Activated CD4-positive, alpha-beta memory T cell treated with anti-CD3 and anti-CD28 coated beads, Interleukin-2, amount 10 ng/mL, durations not matched to agents 7 days and 5 days (primary cell): ENCODE measurements around the gene EPB41L4B. TPM values are rescaled to one million over a fixed set of nuclear protein-coding genes. Genes with fewer than 3 reads are reported as not detected.
"Not testable (repeated sequence)": the region's sequence is repeated elsewhere in the genome, so short reads cannot be mapped to it uniquely, and the experiment has no call there.

Experiments used
- CTCF ChIA-PET: fragments of 350-600 bp; sonication (Branson Sonifier 250); formaldehyde crosslinking; loops from one replicate; lab custom pipeline; 2021; ENCODE audit warnings: antibody characterized with exemption, inconsistent platforms; lab: Charles Lee
- POLR2A ChIA-PET: fragments of 350-600 bp; sonication (Branson Sonifier 250); formaldehyde crosslinking; loops from one replicate; lab custom pipeline; 2021; ENCODE audit warnings: antibody characterized with exemption; lab: Charles Lee
- DNase-seq: peaks from one replicate; pipeline ENCODE4 v3.0.0-alpha.2; 2020
- H3K27ac Mint-ChIP-seq: one replicate; pipeline ENCODE4 v1.8.0; 2021; ENCODE audit warnings: mild to moderate bottlenecking, mixed read lengths
- H3K27me3 Mint-ChIP-seq: one replicate; pipeline ENCODE4 v1.8.0; 2021; ENCODE audit warnings: mixed read lengths
- H3K36me3 Mint-ChIP-seq: one replicate; pipeline ENCODE4 v1.8.0; 2021; ENCODE audit warnings: low read depth, mixed read lengths
- H3K4me1 Mint-ChIP-seq: one replicate; pipeline ENCODE4 v1.8.0; 2021; ENCODE audit warnings: mixed read lengths
- H3K4me3 Mint-ChIP-seq: one replicate; pipeline ENCODE4 v1.8.0; 2021; ENCODE audit warnings: mild to moderate bottlenecking, mixed read lengths
- H3K9me3 Mint-ChIP-seq: one replicate; pipeline ENCODE4 v1.8.0; 2021; ENCODE audit warnings: mixed read lengths
- total RNA-seq, 2 experiments: library from RNA; stranded (reverse); gene quantifications; one replicate each; pipeline ENCODE4 v1.2.3, GENCODE V29; 2021

The EPB41L4B gene
- total RNA-seq, 2 experiments from 2014 or later, result 0.08 to 0.18 TPM

DNA sequence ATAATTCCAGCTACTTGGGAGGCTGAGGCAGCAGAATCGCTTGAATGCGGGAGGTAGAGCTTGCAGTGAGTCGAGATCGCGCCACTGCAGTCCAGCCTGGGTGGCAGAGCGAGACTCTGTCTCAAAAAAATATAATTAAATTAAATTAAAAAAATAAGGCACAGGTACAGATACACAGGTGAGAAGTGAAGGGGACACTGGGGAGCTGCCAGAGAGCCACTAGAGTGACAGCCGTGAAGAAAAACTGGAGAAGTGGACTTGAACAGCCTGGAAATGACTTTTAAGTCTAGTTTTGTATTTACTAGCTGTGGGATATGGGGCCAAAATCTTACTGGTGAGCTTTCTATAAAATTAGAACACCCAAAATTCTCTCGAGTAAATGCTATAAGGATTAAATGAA is 15.1 kb downstream of the EPB41L4B start:
- DNase-seq, result no peak
- Mint-ChIP-seq H3K4me3 (no peak overlapping the region), H3K9me3 (no peaks in the 10 kb centered on the region), H3K27ac (no peak overlapping the region), H3K27me3 (peaks cover 21% of the 10 kb centered on the region), H3K4me1 (no peaks in the 10 kb centered on the region), H3K36me3 (no peaks in the 10 kb centered on the region)
- ChIA-PET POLR2A (no interaction called here), CTCF (no interaction called here)

DNA sequence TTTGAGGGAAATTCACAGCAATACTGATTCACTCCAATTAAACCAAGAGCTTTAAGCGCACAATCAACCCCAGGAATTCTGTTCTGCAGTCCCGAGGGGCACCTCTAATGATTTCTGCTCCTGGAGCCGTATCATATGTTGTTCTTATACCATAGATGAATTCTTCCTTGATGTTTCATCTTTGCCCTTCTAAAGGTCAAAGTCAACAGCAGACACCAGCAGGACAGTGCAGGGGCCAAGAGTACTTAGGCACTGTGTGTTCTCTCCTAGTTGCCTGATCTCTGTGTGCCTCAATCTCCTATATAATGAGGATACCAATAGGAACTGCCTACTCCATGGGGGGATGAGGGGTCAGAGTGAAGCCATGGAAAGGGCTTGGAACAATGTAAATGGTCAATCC is 16.5 kb downstream of the EPB41L4B start:
- ChIA-PET CTCF (no interaction called here), POLR2A (no interaction called here)
- H3K9me3 Mint-ChIP-seq, result no peaks in the 10 kb centered on the region
- no peak overlapping the region for H3K4me3 Mint-ChIP-seq
- H3K27ac Mint-ChIP-seq, result no peak overlapping the region
- DNase-seq, result no peak
- H3K4me1 Mint-ChIP-seq, result no peaks in the 10 kb centered on the region
- peaks cover 17% of the 10 kb centered on the region for H3K27me3 Mint-ChIP-seq
- H3K36me3 Mint-ChIP-seq, result no peaks in the 10 kb centered on the region

DNA sequence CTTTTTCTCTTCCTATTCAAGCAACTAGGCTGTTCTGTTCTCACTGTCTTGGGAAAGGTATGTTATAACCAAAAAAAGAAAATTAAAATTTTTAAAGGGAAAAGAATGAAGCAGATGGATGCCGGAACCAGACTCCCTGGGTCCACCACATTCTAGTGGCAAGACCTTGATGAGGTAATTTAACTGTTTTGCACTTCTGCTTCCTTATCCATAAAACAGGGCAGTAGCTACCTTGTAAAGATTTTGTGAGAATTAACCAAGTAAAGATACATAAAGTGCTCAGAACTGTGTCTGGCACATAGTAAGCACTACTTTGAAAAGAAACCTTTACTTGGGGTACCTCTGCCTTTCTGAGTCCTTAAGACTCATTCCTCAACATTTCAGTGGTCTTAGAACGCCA is 17.0 kb downstream of the EPB41L4B start:
- CTCF ChIA-PET, result no interaction called here
- POLR2A ChIA-PET, result no interaction called here

DNA sequence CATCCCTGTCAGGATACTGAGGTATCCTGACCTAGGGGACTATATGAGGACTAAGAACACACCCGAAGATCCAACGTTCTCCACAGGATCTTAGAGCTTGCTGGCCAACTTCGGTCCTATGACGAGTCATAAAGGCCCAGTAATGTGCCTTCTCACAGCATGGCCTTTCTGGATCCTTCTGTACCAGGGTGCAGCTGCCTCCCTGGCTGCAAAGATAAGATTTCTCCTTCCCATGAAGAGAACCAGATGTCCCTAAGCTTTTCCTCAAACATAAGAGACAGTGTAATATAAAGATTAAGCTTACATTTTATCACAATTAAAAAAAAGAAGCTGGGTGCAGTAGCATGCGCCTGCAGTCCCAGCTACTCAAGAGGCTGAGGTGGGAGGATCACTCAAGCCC is 18.3 kb downstream of the EPB41L4B start:
- H3K27me3 Mint-ChIP-seq, result peaks cover 15% of the 10 kb centered on the region
- POLR2A ChIA-PET, result no interaction called here

More for the DNA sequence above, 17.0 kb downstream of the EPB41L4B start:
- no peaks in the 10 kb centered on the region for H3K4me1 Mint-ChIP-seq
- no peak overlapping the region for H3K27ac Mint-ChIP-seq
- no peaks in the 10 kb centered on the region for H3K9me3 Mint-ChIP-seq
- H3K4me3 Mint-ChIP-seq, result no peak overlapping the region
- H3K36me3 Mint-ChIP-seq, result no peaks in the 10 kb centered on the region
- peaks cover 17% of the 10 kb centered on the region for H3K27me3 Mint-ChIP-seq
- DNase-seq, result no peak

DNA sequence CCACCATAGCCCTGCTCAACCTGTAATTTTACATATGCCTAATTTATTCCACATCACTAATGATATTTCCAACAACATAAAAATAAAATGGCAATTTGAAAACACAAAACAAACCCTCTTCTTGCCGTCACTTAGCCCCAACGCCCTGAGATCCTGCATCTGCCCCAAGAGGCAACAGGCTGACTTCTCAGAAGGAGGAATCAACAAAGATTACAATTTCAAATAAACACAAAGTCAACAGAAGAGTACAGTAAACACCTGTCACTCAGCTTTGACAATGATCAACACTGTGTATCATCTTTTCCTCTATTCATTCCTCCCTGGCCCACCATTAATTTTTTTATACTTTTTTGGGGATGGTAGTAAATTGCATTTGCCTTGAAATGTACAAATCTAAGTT is 19.8 kb downstream of the EPB41L4B start:
- H3K27ac Mint-ChIP-seq, result no peak overlapping the region
- no peaks in the 10 kb centered on the region for H3K9me3 Mint-ChIP-seq
- ChIA-PET POLR2A (no interaction called here), CTCF (no interaction called here)
- H3K27me3 Mint-ChIP-seq, result peaks cover 17% of the 10 kb centered on the region
- no peaks in the 10 kb centered on the region for H3K36me3 Mint-ChIP-seq
- no peak for DNase-seq
- no peak overlapping the region for H3K4me3 Mint-ChIP-seq
- H3K4me1 Mint-ChIP-seq, result peaks cover under 1% of the 10 kb centered on the region

More for the DNA sequence above, 18.3 kb downstream of the EPB41L4B start:
- CTCF ChIA-PET, result no interaction called here
- no peaks in the 10 kb centered on the region for H3K4me1 Mint-ChIP-seq
- H3K4me3 Mint-ChIP-seq, result no peak overlapping the region
- no peaks in the 10 kb centered on the region for H3K9me3 Mint-ChIP-seq
- no peak for DNase-seq
- no peaks in the 10 kb centered on the region for H3K36me3 Mint-ChIP-seq
- no peak overlapping the region for H3K27ac Mint-ChIP-seq

DNA sequence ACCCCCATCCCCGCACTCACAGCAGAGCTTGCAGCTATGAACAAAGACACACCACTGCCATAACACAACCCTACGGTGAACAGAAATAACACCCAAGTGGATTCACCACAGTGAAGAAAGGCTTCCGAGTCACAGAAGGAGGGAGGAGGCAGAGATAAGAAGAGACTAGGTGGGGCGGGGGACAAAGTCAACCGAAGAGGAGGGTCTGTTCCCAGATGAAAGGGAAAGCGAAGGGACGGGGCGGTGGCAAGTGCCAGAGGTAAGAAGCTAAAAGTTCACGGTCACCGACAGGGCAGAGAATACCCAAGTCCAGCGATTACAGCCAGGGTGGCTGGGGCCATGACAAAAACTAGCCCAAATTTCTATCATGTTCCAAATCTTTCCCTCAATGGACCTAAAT is 21.0 kb downstream of the EPB41L4B start:
- H3K9me3 Mint-ChIP-seq, result no peaks in the 10 kb centered on the region
- no peak overlapping the region for H3K4me3 Mint-ChIP-seq
- DNase-seq, result no peak
- H3K27ac Mint-ChIP-seq, result no peak overlapping the region
- CTCF ChIA-PET, result no interaction called here
- no peaks in the 10 kb centered on the region for H3K36me3 Mint-ChIP-seq
- POLR2A ChIA-PET, result no interaction called here
- H3K27me3 Mint-ChIP-seq, result peaks cover 23% of the 10 kb centered on the region
- peaks cover 5% of the 10 kb centered on the region for H3K4me1 Mint-ChIP-seq

DNA sequence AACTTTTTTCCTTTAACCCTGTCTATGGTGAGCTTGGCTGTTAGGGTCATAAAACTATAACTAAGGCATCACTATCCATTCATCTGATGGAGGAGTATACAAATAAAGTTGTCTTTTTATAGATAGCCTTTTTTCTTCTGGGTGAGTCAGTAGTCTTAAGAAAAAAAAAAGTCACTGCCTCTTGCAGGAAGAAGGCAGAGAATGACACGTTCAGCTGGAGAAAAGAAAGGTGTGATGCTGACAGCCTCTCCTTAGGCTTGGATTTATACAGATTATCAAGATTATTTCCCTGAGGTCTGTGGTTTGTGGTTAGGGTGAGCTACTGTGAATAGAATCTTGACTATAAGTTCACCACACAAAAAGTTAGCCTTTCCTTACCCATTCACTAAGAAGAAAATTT is 23.0 kb downstream of the EPB41L4B start:
- peaks cover 23% of the 10 kb centered on the region for H3K27me3 Mint-ChIP-seq
- H3K4me1 Mint-ChIP-seq, result peaks cover 5% of the 10 kb centered on the region
- POLR2A ChIA-PET, result no interaction called here
- H3K9me3 Mint-ChIP-seq, result no peaks in the 10 kb centered on the region
- H3K4me3 Mint-ChIP-seq, result no peak overlapping the region
- H3K36me3 Mint-ChIP-seq, result no peaks in the 10 kb centered on the region
- CTCF ChIA-PET, result no interaction called here
- no peak for DNase-seq
- H3K27ac Mint-ChIP-seq, result no peak overlapping the region

DNA sequence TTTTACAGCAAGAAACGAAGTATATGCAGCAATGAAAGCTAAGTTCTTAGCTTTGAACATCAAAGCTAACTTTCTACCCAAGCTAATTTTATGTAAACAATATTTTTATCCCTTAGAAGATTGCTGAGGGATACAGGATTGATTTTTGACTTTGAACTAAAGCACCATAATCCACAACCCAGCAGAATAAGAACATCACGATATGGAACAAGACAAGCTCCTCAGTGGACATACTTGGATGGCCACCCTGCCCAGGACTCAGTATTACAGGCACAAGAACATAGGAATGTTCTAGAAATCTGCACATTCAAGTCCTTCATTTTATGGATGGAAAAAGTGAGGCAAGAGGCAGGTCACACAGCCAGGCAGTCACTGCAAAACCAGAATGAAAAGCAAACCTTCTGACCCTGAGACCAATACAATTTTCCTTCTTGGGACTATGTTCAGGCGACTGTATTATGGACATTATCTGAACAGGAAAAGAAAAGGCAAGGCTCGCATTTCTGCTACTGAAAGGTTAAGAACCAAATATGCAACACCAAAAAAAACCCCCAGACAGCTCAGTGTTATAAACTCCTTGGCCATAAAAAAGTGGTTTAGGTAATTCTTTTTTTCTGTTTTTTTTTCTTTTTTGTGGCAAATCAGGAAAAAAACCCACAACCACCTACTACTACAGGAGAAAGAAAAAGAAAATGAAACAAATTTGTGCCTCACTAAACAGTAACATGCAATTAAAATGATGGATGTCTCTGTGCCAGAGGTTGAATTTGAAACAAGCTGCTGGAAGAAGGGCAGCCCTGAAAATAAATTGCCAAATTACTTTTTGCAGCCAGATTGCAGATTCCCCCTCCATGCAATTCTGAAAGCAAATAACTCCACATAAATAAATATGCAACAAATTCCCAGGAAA is 25.4 kb downstream of the EPB41L4B start:
- CTCF ChIA-PET, result no interaction called here
- Mint-ChIP-seq H3K4me1 (peaks cover 5% of the 10 kb centered on the region), H3K9me3 (no peaks in the 10 kb centered on the region), H3K4me3 (no peak overlapping the region), H3K27me3 (peaks cover 16% of the 10 kb centered on the region), H3K36me3 (no peaks in the 10 kb centered on the region), H3K27ac (no peak overlapping the region)
- DNase-seq, result no peak
- POLR2A ChIA-PET, result interaction anchor here (0.7 kb wide), 1 partner anchor 23 kb away, joined by 3 read pairs; no protein-coding TSS in a partner anchor

DNA sequence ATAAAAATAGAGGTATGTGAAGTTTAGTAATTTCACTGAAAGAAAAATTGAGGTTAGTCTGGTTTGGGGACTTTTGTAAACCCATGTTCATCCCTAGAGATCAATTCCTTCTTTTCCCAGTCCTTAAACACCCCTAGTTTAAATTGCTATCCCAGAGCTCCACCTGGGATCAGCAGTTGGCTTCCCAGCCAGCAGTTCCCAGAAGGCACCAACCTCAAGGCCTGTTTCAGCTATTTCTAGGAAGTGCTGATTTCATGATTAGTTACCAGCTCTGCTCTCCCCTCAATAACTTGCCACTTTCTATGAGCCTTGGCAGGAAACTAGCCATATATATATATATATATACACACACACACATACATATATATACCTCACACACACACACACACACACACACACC is 30.5 kb downstream of the EPB41L4B start:
- H3K9me3 Mint-ChIP-seq, result no peaks in the 10 kb centered on the region
- no peak for DNase-seq
- H3K27ac Mint-ChIP-seq, result no peak overlapping the region
- ChIA-PET CTCF (no interaction called here), POLR2A (interaction anchor here (0.7 kb wide), 1 partner anchor 160 kb away, joined by 3 read pairs; no protein-coding TSS in a partner anchor)
- peaks cover 5% of the 10 kb centered on the region for H3K27me3 Mint-ChIP-seq
- H3K4me3 Mint-ChIP-seq, result no peak overlapping the region
- H3K36me3 Mint-ChIP-seq, result no peaks in the 10 kb centered on the region
- H3K4me1 Mint-ChIP-seq, result peaks cover 2% of the 10 kb centered on the region

DNA sequence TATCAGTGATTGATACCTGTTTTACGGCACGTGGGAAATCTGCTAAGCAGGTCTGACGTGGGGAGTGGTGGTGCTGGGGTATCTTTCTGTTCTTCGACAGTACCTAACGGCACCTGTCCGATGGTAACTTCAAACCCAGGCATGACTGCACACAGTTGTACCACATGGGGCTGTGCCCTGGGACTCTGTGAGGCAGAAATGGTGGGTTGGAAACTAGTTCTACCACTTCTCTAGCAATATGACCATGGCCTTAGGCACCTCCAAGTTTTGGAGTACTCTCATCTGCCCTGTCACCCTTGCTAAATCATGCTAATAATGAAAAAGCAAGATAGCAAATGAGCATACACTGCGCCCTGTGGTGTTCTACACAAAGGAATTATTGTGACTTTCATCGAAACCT is 30.9 kb downstream of the EPB41L4B start:
- Mint-ChIP-seq H3K4me3 (no peak overlapping the region), H3K27ac (no peak overlapping the region), H3K27me3 (peaks cover 2% of the 10 kb centered on the region), H3K4me1 (no peaks in the 10 kb centered on the region), H3K36me3 (no peaks in the 10 kb centered on the region), H3K9me3 (no peaks in the 10 kb centered on the region)
- CTCF ChIA-PET, result no interaction called here
- DNase-seq, result no peak
- POLR2A ChIA-PET, result interaction anchor here (0.7 kb wide), 1 partner anchor 161 kb away, joined by 3 read pairs; no protein-coding TSS in a partner anchor

DNA sequence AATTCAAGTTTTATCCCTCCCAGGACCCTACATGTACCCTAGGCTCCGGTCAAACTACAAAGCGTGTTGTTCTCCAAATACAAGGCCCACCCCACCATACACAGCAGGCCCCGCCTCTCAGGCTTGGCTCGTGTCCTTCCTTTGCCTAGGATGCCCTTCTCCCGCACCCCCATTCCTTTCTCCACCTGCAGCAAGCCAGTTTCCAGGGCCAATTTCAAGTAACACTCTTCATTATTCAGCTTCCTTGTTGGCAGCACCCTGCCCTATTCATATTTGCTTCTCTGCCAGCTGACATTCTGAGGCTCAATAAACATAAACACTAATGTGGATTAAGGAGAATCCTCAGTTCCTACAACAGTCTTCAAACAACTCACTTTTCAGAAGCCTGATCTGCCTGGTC is 31.7 kb downstream of the EPB41L4B start:
- ChIA-PET POLR2A (no interaction called here), CTCF (no interaction called here)
- Mint-ChIP-seq H3K9me3 (no peaks in the 10 kb centered on the region), H3K4me1 (no peaks in the 10 kb centered on the region), H3K27ac (no peak overlapping the region), H3K36me3 (no peaks in the 10 kb centered on the region), H3K27me3 (peaks cover 4% of the 10 kb centered on the region), H3K4me3 (no peak overlapping the region)
- no peak for DNase-seq

DNA sequence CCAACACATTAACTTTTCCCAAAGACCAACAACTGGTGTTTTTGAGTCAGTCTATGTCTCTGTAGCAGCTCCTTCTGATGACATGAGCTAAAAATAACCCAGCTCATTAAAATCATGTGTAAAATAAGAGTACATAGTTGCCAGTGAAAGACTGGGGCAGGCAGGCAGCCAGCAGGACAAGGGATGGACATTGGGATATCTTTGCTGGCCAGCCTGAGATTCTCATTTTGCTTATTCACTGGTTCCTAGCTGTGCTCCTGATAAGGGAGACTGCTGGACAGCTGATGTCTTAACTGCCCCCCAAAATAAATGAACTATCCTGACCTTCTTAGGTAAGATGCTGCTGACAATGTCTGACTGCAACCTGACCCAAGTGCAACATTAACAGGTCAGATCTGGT is 33.9 kb downstream of the EPB41L4B start:
- DNase-seq, result no peak
- Mint-ChIP-seq H3K4me1 (no peaks in the 10 kb centered on the region), H3K27me3 (peaks cover 10% of the 10 kb centered on the region), H3K36me3 (no peaks in the 10 kb centered on the region), H3K4me3 (no peak overlapping the region), H3K27ac (no peak overlapping the region), H3K9me3 (no peaks in the 10 kb centered on the region)
- ChIA-PET CTCF (no interaction called here), POLR2A (no interaction called here)

DNA sequence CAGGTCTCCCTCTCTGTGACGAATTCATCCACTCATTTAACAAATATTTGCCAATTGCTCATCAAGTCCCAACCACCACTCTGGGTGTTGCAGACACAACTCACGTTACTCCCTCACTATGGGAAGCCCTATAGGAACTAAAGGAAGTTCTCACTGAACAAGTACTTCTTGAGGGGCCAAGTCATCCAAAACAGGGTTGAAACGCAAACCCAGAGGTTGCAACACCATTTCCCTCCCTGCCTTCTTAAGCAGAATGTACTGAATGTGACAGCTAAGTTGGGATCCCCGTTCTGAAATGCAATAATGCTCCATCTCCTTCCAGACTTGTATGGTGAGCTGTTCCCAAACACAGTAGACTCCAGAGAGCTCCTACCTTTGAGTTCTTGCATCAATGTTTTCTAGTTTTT is 34.3 kb downstream of the EPB41L4B start:
- Mint-ChIP-seq H3K27ac (no peak overlapping the region), H3K9me3 (no peaks in the 10 kb centered on the region), H3K36me3 (no peaks in the 10 kb centered on the region), H3K27me3 (peaks cover 10% of the 10 kb centered on the region), H3K4me1 (no peaks in the 10 kb centered on the region), H3K4me3 (no peak overlapping the region)
- DNase-seq, result no peak
- CTCF ChIA-PET, result no interaction called here
- POLR2A ChIA-PET, result no interaction called here

DNA sequence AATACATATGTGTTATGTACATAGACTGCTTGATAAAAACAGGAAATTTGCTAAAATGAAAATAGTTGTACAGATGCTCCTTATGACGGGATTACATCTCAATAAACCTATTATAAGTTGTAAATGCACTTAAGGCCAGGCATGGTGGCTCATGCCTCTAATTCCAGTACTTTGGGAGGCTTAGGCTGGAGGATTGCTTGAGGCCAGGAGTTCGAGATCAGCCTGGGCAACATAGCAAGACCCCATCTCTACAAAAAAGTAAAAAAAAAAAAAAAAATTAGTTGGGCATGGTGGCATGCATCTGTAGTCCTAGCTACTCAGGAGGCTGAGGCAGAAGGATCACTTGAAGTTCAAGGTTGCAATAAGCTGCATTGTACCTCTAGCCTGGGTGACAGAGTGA is 37.2 kb downstream of the EPB41L4B start:
- H3K9me3 Mint-ChIP-seq, H3K36me3 Mint-ChIP-seq, H3K4me1 Mint-ChIP-seq, POLR2A ChIA-PET, H3K27ac Mint-ChIP-seq, DNase-seq, H3K4me3 Mint-ChIP-seq: not testable (repeated sequence)
- CTCF ChIA-PET, result interaction anchor here (1.1 kb wide), 1 partner anchor 39 kb away, joined by 3 read pairs; no protein-coding TSS in a partner anchor
- peaks cover 20% of the 10 kb centered on the region for H3K27me3 Mint-ChIP-seq
